ENCODE results near the gene PYGB. TPM values are rescaled to one million over a fixed set of nuclear protein-coding genes. Genes with fewer than 3 reads are reported as not detected.

Gene PYGB
- total and polyA plus RNA-seq, 2 donors (not counting 1 experiment from before 2014, with no cell fraction given): 22.5 to 30.6 TPM

DNA sequence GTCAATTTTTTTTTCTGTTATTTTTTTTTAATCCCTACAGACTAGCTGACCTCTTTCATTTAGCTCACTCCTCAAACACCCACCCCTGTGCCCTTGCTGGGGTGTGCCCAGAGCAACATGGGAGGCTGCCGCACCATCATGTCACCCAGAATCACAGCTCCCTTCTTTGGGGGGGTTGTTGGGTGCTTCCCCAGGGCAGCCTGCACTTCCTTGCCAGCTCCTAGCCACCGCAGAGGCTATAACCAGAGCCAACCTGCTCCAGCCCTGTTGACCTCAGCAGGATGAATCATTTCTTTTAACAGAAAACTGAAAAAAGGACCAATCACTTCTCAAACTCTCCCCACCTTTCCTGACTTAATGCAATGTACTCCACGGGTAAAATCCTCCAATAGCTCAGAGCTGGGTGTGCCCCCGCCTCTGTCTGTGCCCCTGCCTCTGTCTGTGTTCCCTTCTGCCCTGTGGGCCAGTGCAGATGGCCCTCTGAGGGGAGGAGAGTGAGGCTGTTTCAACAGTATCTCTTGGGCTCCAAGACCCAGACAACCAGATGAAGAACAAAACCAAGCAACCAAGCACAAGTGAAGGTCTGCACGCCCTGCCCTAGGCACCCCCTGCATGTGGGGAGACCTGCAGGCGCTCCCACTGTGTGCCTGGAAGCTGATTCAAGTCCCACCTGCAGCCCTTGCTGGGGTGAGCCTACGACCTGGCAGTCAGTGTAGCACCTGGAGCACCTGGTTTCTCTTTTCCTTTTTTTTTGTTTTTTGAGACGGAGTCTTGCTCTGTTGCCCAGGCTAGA is 67.7 kb downstream of the PYGB start:
- Histone ChIP-seq H3K36me3 (replicated peaks in 1 of 2; ENCODE audit: control extremely low read depth in 1 of 2, control insufficient read depth in 1 of 2, extremely low read depth in 1 of 2, insufficient read depth in 2 of 2, low read length in 1 of 2) (peaks cover 0 to 4% of the 10 kb centered on the region in 2 experiments), H3K4me1 (ENCODE audit: control insufficient read depth in 2 of 2, insufficient read depth in 2 of 2, low read length in 2 of 2) (peaks cover 21 to 37% of the 10 kb centered on the region in 2 donors), H3K4me3 (ENCODE audit: control extremely low read depth in 1 of 5, extremely low read depth in 1 of 5, insufficient read depth in 1 of 5, low read depth in 2 of 5, low read length in 4 of 5) (no peak overlapping the region), H4K20me1 (ENCODE audit: control insufficient read depth, insufficient read depth, low read length, poor library complexity, severe bottlenecking) (no peaks in the 10 kb centered on the region), H3K79me2 (ENCODE audit: control insufficient read depth, insufficient read depth, low read length) (no peaks in the 10 kb centered on the region), H3K9me3 (ENCODE audit: control extremely low read depth in 1 of 3, control insufficient read depth in 2 of 3, insufficient read depth in 1 of 3, low read length in 2 of 3) (peaks cover 0 to 2% (median 0%) of the 10 kb centered on the region in 3 donors), H2AFZ (ENCODE audit: insufficient read depth, low read depth, low read length, poor library complexity, severe bottlenecking) (no peak overlapping the region), H3K9ac (ENCODE audit: low read length) (no peak overlapping the region), H3K27ac (ENCODE audit: low read length in 2 of 2) (no peak overlapping the region), H3K27me3 (replicated peaks in 1 of 4; ENCODE audit: control extremely low read depth in 1 of 4, control insufficient read depth in 3 of 4, insufficient read depth in 4 of 4, low read length in 3 of 4) (no peaks in the 10 kb centered on the region), H3K4me2 (replicated peaks; ENCODE audit: low read depth, low read length, poor library complexity, severe bottlenecking) (no peak overlapping the region)
- intact Hi-C loops (cut with micrococcal nuclease): loop anchor here (10.0 kb wide), 1 partner anchor 309 kb away; the partner anchor contains the start of gene NANP
- ChIA-PET POLR2A (interaction anchor here (0.7 kb wide), 1 partner anchor 29 kb away, joined by 3 read pairs; no protein-coding TSS in a partner anchor), CTCF (interaction anchor here (1.5 to 2.0 kb wide), 2 partner anchors 81 to 84 kb away, joined by 6 to 9 read pairs; no protein-coding TSS in a partner anchor)
- H3K27me3 Mint-ChIP-seq: no peaks in the 10 kb centered on the region
- no peaks in the 10 kb centered on the region for H3K9me3 Mint-ChIP-seq (ENCODE audit: insufficient read depth)
- peaks cover 39% of the 10 kb centered on the region for H3K4me1 Mint-ChIP-seq
- peak overlapping the region; percentile 6 for H3K27ac Mint-ChIP-seq
- H3K4me3 Mint-ChIP-seq: no peak overlapping the region
- TF ChIP-seq, protein P1, sequence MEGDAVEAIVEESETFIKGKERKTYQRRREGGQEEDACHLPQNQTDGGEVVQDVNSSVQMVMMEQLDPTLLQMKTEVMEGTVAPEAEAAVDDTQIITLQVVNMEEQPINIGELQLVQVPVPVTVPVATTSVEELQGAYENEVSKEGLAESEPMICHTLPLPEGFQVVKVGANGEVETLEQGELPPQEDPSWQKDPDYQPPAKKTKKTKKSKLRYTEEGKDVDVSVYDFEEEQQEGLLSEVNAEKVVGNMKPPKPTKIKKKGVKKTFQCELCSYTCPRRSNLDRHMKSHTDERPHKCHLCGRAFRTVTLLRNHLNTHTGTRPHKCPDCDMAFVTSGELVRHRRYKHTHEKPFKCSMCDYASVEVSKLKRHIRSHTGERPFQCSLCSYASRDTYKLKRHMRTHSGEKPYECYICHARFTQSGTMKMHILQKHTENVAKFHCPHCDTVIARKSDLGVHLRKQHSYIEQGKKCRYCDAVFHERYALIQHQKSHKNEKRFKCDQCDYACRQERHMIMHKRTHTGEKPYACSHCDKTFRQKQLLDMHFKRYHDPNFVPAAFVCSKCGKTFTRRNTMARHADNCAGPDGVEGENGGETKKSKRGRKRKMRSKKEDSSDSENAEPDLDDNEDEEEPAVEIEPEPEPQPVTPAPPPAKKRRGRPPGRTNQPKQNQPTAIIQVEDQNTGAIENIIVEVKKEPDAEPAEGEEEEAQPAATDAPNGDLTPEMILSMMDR (IDR thresholded peaks at IDR 0.05): no peak
- no peak for TF ChIP-seq EZH2 (IDR thresholded peaks at IDR 0.05; ENCODE audit: borderline replicate concordance, insufficient read depth, low read depth, low read length, poor library complexity, severe bottlenecking)
- ATAC-seq (ENCODE audit: low read depth): no peak
- DNase-seq: no peak
- 94% methylated on average over 4 of the region's 8 CpGs for WGBS (ENCODE audit: insufficient coverage)

Measured in B cell (primary cell).